Hepatocyte (in vitro differentiated cells): ENCODE data around the gene BBIP1. TPM values are rescaled to one million over a fixed set of nuclear protein-coding genes. Genes with fewer than 3 reads are reported as not detected.

Source experiments
- DNase-seq: peaks from one replicate; pipeline ENCODE4 v3.0.0-alpha.2; 2016; ENCODE audit warnings: low spot score
- H2AFZ ChIP-seq: fragments of 200-600 bp; sonication (generic); 2 replicates; pipeline ENCODE4 v1.6.0; 2016; ENCODE audit warnings: antibody characterized with exemption, mild to moderate bottlenecking
- H3K27ac ChIP-seq: fragments of 200-600 bp; sonication (generic); 2 replicates; pipeline ENCODE4 v1.5.1; 2016; ENCODE audit warnings: mild to moderate bottlenecking
- H3K27me3 ChIP-seq: fragments of 200-600 bp; sonication (generic); 2 replicates; pipeline ENCODE4 v1.6.1; 2016
- H3K36me3 ChIP-seq: fragments of 200-600 bp; sonication (generic); replicated peaks from 2 replicates; pipeline ENCODE4 v1.5.1; 2016; ENCODE audit warnings: low read depth; ENCODE audit not compliant: insufficient read depth
- H3K4me1 ChIP-seq: fragments of 200-600 bp; sonication (generic); 2 replicates; pipeline ENCODE4 v1.5.1; 2016; ENCODE audit warnings: mild to moderate bottlenecking, moderate library complexity; ENCODE audit not compliant: insufficient read depth
- H3K4me2 ChIP-seq: fragments of 200-600 bp; sonication (generic); 2 replicates; pipeline ENCODE4 v1.6.0; 2016
- H3K4me3 ChIP-seq: fragments of 200-600 bp; sonication (generic); 2 replicates; pipeline ENCODE4 v1.5.1; 2016; ENCODE audit warnings: mild to moderate bottlenecking
- H3K79me2 ChIP-seq: fragments of 200-600 bp; sonication (generic); 2 replicates; pipeline ENCODE4 v1.6.0; 2017; ENCODE audit warnings: mild to moderate bottlenecking
- H3K9me2 ChIP-seq: fragments of 200-600 bp; sonication (generic); replicated peaks from 2 replicates; pipeline ENCODE4 v1.6.0; 2017; ENCODE audit warnings: mild to moderate bottlenecking; ENCODE audit not compliant: insufficient read depth
- H3K9me3 ChIP-seq: fragments of 200-600 bp; sonication (generic); 2 replicates; pipeline ENCODE4 v1.5.1; 2016; ENCODE audit warnings: low read depth, mild to moderate bottlenecking
- H4K20me1 ChIP-seq: fragments of 200-600 bp; sonication (generic); 2 replicates; pipeline ENCODE4 v1.6.0; 2016; ENCODE audit warnings: mild to moderate bottlenecking; ENCODE audit not compliant: insufficient read depth, poor library complexity, severe bottlenecking
- CTCF ChIP-seq: fragments of 200-600 bp; sonication (generic); IDR thresholded peaks from 2 replicates; pipeline ENCODE4 v1.5.1; 2016; ENCODE audit warnings: antibody characterized with exemption, mild to moderate bottlenecking; ENCODE audit not compliant: poor library complexity
- EZH2 ChIP-seq: fragments of 200-600 bp; sonication (generic); IDR thresholded peaks from 2 replicates; pipeline ENCODE4 v1.6.1; 2016; ENCODE audit warnings: antibody characterized with exemption, mild to moderate bottlenecking, borderline replicate concordance
- EZH2phosphoT487 ChIP-seq: fragments of 200-600 bp; sonication (generic); IDR thresholded peaks from one replicate; pipeline ENCODE4 v1.6.1; 2018; ENCODE audit warnings: antibody characterized with exemption, mild to moderate bottlenecking, low read depth, moderate library complexity; ENCODE audit not compliant: unreplicated experiment, severe bottlenecking
- WGBS: methylation state at CpG from one replicate; pipeline ENCODE4 v1.1.6; 2016; ENCODE audit warnings: low lambda C conversion rate; ENCODE audit errors: missing lambda C conversion rate; 5-methylcytosine and 5-hydroxymethylcytosine counted together
- polyA plus RNA-seq: library from polyadenylated mRNA; unstranded; fragments of >200 nt; fragmentation: Nextera tagmentation; extraction: Ambion mirVana; gene quantifications from 2 replicates; pipeline ENCODE4 v1.2.1, GENCODE V29; 2016
- total RNA-seq: library from RNA; depleted of rRNA; stranded (reverse); fragments of >200 nt; gene quantifications from 2 replicates; pipeline ENCODE4 v1.2.3, GENCODE V29; 2014

BBIP1 gene
- total and polyA plus RNA-seq, 2 experiments from 2014 or later, result 21.5 to 47.9 TPM

- TF ChIP-seq EZH2, result no peak
- no peak for TF ChIP-seq CTCF
- no peak for TF ChIP-seq EZH2phosphoT487
These were observed 42.2 kb downstream of the BBIP1 start for GRCh38 chr10:110876788-110877187.

GRCh38 chr10:110876000-110876399 is 43.0 kb downstream of the BBIP1 start:
- H3K9me3 ChIP-seq, result no peaks in the 10 kb centered on the region
- H3K9me2 ChIP-seq, result no peaks in the 10 kb centered on the region
- no peak overlapping the region for H2AFZ ChIP-seq
- peak overlapping the region; percentile 78 for H3K4me2 ChIP-seq
- DNase-seq, result no peak
- TF ChIP-seq CTCF (no peak), EZH2 (no peak), EZH2phosphoT487 (no peak)
- H3K36me3 ChIP-seq, result no peaks in the 10 kb centered on the region
- no peaks in the 10 kb centered on the region for H3K27me3 ChIP-seq
- H4K20me1 ChIP-seq, result peaks cover 48% of the 10 kb centered on the region
- peaks cover 90% of the 10 kb centered on the region for H3K79me2 ChIP-seq
- WGBS, result 84% methylated on average over 2 of the region's 2 CpGs
- H3K27ac ChIP-seq, result no peak overlapping the region
- peaks cover 34% of the 10 kb centered on the region for H3K4me1 ChIP-seq
- peak overlapping the region; percentile 72 for H3K4me3 ChIP-seq

More at GRCh38 chr10:110876788-110877187, 42.2 kb downstream of the BBIP1 start:
- WGBS, result 95% methylated on average over 1 of the region's 1 CpG
- H4K20me1 ChIP-seq, result peaks cover 49% of the 10 kb centered on the region
- no peak for DNase-seq
- H2AFZ ChIP-seq, result no peak overlapping the region
- peaks cover 97% of the 10 kb centered on the region for H3K79me2 ChIP-seq
- H3K4me1 ChIP-seq, result peaks cover 30% of the 10 kb centered on the region
- peak overlapping the region; percentile 78 for H3K4me2 ChIP-seq
- H3K27me3 ChIP-seq, result no peaks in the 10 kb centered on the region
- H3K36me3 ChIP-seq, result no peaks in the 10 kb centered on the region
- H3K27ac ChIP-seq, result no peak overlapping the region
- no peaks in the 10 kb centered on the region for H3K9me2 ChIP-seq
- no peak overlapping the region for H3K4me3 ChIP-seq
- H3K9me3 ChIP-seq, result no peaks in the 10 kb centered on the region

- Histone ChIP-seq H3K36me3 (no peaks in the 10 kb centered on the region), H3K79me2 (peaks cover 77% of the 10 kb centered on the region), H3K27ac (peak overlapping the region; percentile 95), H3K9me2 (no peaks in the 10 kb centered on the region), H3K4me2 (peak overlapping the region; percentile 78), H3K27me3 (no peaks in the 10 kb centered on the region), H3K4me1 (peaks cover 32% of the 10 kb centered on the region), H3K9me3 (no peaks in the 10 kb centered on the region), H4K20me1 (peaks cover 48% of the 10 kb centered on the region), H2AFZ (no peak overlapping the region), H3K4me3 (peak overlapping the region; percentile 72)
- no peak for DNase-seq
- TF ChIP-seq EZH2phosphoT487 (no peak), EZH2 (no peak), CTCF (no peak)
- WGBS, result 74% methylated on average over 2 of the region's 2 CpGs
These were observed 45.0 kb downstream of the BBIP1 start for GRCh38 chr10:110873951-110874350.
